WERI-Rb-1 (cell line): ENCODE measurements around the gene ENHO.

Experiments used
- DNase-seq: peaks from one replicate; pipeline ENCODE4 v3.0.0-alpha.2; 2020
- H3K27ac ChIP-seq: fragments of 250-450 bp; sonication (Bioruptor Pico); 2 replicates; pipeline ENCODE4 v1.5.1; 2020; ENCODE audit warnings: mild to moderate bottlenecking, moderate library complexity
- H3K27me3 ChIP-seq: fragments of 250-450 bp; sonication (Bioruptor Pico); 2 replicates; pipeline ENCODE4 v1.5.1; 2021; ENCODE audit warnings: mild to moderate bottlenecking, low read depth, moderate library complexity; ENCODE audit not compliant: insufficient read depth, severe bottlenecking
- H3K36me3 ChIP-seq: fragments of 250-450 bp; sonication (Bioruptor Pico); 2 replicates; pipeline ENCODE4 v1.5.1; 2020; ENCODE audit warnings: mild to moderate bottlenecking, moderate library complexity
- H3K4me3 ChIP-seq: 2 replicates; pipeline ENCODE4 v1.5.1; 2011; ENCODE audit warnings: low read depth, mild to moderate bottlenecking, control low read depth, low read length
- H3K9me3 ChIP-seq: fragments of 250-450 bp; sonication (Bioruptor Pico); 2 replicates; pipeline ENCODE4 v1.5.1; 2021; ENCODE audit warnings: mild to moderate bottlenecking, moderate library complexity; ENCODE audit not compliant: severe bottlenecking
- TF ChIP-seq, protein P1 (sequence below): IDR thresholded peaks from 2 replicates; pipeline ENCODE4 v1.5.1; 2011; ENCODE audit warnings: low read depth, mild to moderate bottlenecking, control low read depth, inconsistent platforms, low read length

The ENHO gene

GRCh38 chr9:34568774-34569173, 46.0 kb upstream of the ENHO start:
- no peaks in the 10 kb centered on the region for H3K9me3 ChIP-seq

GRCh38 chr9:34568133-34568532, 45.3 kb upstream of the ENHO start:
- TF ChIP-seq, protein P1, sequence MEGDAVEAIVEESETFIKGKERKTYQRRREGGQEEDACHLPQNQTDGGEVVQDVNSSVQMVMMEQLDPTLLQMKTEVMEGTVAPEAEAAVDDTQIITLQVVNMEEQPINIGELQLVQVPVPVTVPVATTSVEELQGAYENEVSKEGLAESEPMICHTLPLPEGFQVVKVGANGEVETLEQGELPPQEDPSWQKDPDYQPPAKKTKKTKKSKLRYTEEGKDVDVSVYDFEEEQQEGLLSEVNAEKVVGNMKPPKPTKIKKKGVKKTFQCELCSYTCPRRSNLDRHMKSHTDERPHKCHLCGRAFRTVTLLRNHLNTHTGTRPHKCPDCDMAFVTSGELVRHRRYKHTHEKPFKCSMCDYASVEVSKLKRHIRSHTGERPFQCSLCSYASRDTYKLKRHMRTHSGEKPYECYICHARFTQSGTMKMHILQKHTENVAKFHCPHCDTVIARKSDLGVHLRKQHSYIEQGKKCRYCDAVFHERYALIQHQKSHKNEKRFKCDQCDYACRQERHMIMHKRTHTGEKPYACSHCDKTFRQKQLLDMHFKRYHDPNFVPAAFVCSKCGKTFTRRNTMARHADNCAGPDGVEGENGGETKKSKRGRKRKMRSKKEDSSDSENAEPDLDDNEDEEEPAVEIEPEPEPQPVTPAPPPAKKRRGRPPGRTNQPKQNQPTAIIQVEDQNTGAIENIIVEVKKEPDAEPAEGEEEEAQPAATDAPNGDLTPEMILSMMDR, result peak; percentile 34; the same call in 1 of the 2 replicates
- peak; percentile 49 for DNase-seq
- peak overlapping the region; percentile 87 for H3K27ac ChIP-seq
- H3K9me3 ChIP-seq, result no peaks in the 10 kb centered on the region
- H3K36me3 ChIP-seq, result peaks cover 20% of the 10 kb centered on the region
- no peak overlapping the region for H3K4me3 ChIP-seq
- no peaks in the 10 kb centered on the region for H3K27me3 ChIP-seq

More at GRCh38 chr9:34568774-34569173, 46.0 kb upstream of the ENHO start:
- Histone ChIP-seq H3K27ac (peak overlapping the region; percentile 87), H3K27me3 (no peaks in the 10 kb centered on the region), H3K4me3 (no peak overlapping the region), H3K36me3 (peaks cover 13% of the 10 kb centered on the region)
- peak; percentile 98 for DNase-seq
- TF ChIP-seq, protein P1, result no peak

GRCh38 chr9:34566972-34567371, 44.2 kb upstream of the ENHO start:
- Histone ChIP-seq H3K27me3 (no peaks in the 10 kb centered on the region), H3K27ac (peak overlapping the region; percentile 87), H3K9me3 (no peaks in the 10 kb centered on the region), H3K36me3 (peaks cover 31% of the 10 kb centered on the region), H3K4me3 (no peak overlapping the region)
- TF ChIP-seq, protein P1, result no peak
- DNase-seq, result no peak

- Histone ChIP-seq H3K4me3 (no peak overlapping the region), H3K9me3 (no peaks in the 10 kb centered on the region), H3K27me3 (no peaks in the 10 kb centered on the region), H3K36me3 (peaks cover 35% of the 10 kb centered on the region), H3K27ac (peak overlapping the region; percentile 0; the same call in 1 of the 2 replicates)
- TF ChIP-seq, protein P1, result no peak
- DNase-seq, result no peak
These were observed 43.5 kb upstream of the ENHO start for GRCh38 chr9:34566322-34566721.

DNA sequence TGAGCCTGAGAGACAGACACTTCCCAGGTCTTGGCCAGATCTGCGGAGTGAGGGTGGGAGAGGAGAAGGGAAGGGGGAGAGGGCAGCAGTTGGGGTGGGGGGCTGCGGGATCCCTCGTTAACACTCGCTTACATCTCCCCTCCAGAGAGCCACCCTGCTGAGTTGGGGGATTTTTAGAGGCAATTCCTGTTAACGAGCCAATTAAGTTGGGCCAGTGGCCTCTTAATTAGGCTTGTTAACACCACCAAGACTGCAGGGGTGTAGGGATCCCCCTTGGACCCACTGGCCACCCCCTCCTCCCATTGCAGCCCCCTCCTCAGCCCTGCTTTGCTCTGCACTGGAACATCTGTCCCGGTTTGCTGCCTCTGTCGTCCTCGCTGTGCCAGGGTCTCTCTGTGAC, 43.1 kb upstream of the ENHO start:
- H3K4me3 ChIP-seq, result no peak overlapping the region
- H3K9me3 ChIP-seq, result no peaks in the 10 kb centered on the region
- no peaks in the 10 kb centered on the region for H3K27me3 ChIP-seq
- H3K27ac ChIP-seq, result no peak overlapping the region
- DNase-seq, result no peak
- TF ChIP-seq, protein P1, result no peak
- H3K36me3 ChIP-seq, result peaks cover 35% of the 10 kb centered on the region

GRCh38 chr9:34564617-34565016, 41.8 kb upstream of the ENHO start:
- H3K9me3 ChIP-seq, result no peaks in the 10 kb centered on the region
- peaks cover 35% of the 10 kb centered on the region for H3K36me3 ChIP-seq
- TF ChIP-seq, protein P1, result no peak
- no peak overlapping the region for H3K4me3 ChIP-seq
- DNase-seq, result no peak
- H3K27me3 ChIP-seq, result no peaks in the 10 kb centered on the region
- no peak overlapping the region for H3K27ac ChIP-seq
